ENCODE data around the gene KDM4F.

Gene KDM4F

GRCh38 chr11:95093548-95093947 lies 44.3 kb downstream of the KDM4F start:
- H3K36me3 ChIP-seq (ENCODE audit: low read depth) = no peaks in the 10 kb centered on the region
- no peaks in the 10 kb centered on the region for H3K27me3 ChIP-seq (ENCODE audit: insufficient read depth, poor library complexity, severe bottlenecking)
- ATAC-seq (ENCODE audit: low read depth) (no peak), DNase-seq (ENCODE audit: low spot score) (no peak)
- H3K4me3 ChIP-seq (ENCODE audit: severe bottlenecking) = no peak overlapping the region
- no peaks in the 10 kb centered on the region for H3K9me3 ChIP-seq (ENCODE audit: severe bottlenecking)
- H3K4me1 ChIP-seq (ENCODE audit: insufficient read depth, poor library complexity, severe bottlenecking) = peaks cover 20% of the 10 kb centered on the region
- no peak for TF ChIP-seq CTCF (IDR thresholded peaks at IDR 0.05; ENCODE audit: poor library complexity, severe bottlenecking)
- H3K27ac ChIP-seq (ENCODE audit: poor library complexity, severe bottlenecking) = no peak overlapping the region

- Histone ChIP-seq H3K9me3 (ENCODE audit: severe bottlenecking) (no peaks in the 10 kb centered on the region), H3K27me3 (ENCODE audit: insufficient read depth, poor library complexity, severe bottlenecking) (no peaks in the 10 kb centered on the region), H3K4me1 (ENCODE audit: insufficient read depth, poor library complexity, severe bottlenecking) (peaks cover 20% of the 10 kb centered on the region), H3K27ac (ENCODE audit: poor library complexity, severe bottlenecking) (no peak overlapping the region), H3K36me3 (ENCODE audit: low read depth) (no peaks in the 10 kb centered on the region), H3K4me3 (ENCODE audit: severe bottlenecking) (no peak overlapping the region)
- ATAC-seq (ENCODE audit: low read depth) (no peak), DNase-seq (ENCODE audit: low spot score) (no peak)
- no peak for TF ChIP-seq CTCF (IDR thresholded peaks at IDR 0.05; ENCODE audit: poor library complexity, severe bottlenecking)
These were observed 46.8 kb downstream of the KDM4F start for GRCh38 chr11:95095858-95096587.

GRCh38 chr11:95097209-95097608 lies 48.0 kb downstream of the KDM4F start:
- Histone ChIP-seq H3K27ac (ENCODE audit: poor library complexity, severe bottlenecking) (no peak overlapping the region), H3K27me3 (ENCODE audit: insufficient read depth, poor library complexity, severe bottlenecking) (no peaks in the 10 kb centered on the region), H3K4me3 (ENCODE audit: severe bottlenecking) (no peak overlapping the region), H3K4me1 (ENCODE audit: insufficient read depth, poor library complexity, severe bottlenecking) (peaks cover 20% of the 10 kb centered on the region), H3K9me3 (ENCODE audit: severe bottlenecking) (no peaks in the 10 kb centered on the region), H3K36me3 (ENCODE audit: low read depth) (peaks cover 6% of the 10 kb centered on the region; the same call in 1 of the 2 replicates)
- TF ChIP-seq CTCF (IDR thresholded peaks at IDR 0.05; ENCODE audit: poor library complexity, severe bottlenecking) = no peak
- no peak for ATAC-seq (ENCODE audit: low read depth)
- DNase-seq (ENCODE audit: low spot score) = no peak

- no peak for ATAC-seq (ENCODE audit: low read depth)
These were observed 49.6 kb downstream of the KDM4F start for GRCh38 chr11:95098826-95099225.

More at GRCh38 chr11:95098826-95099225, 49.6 kb downstream of the KDM4F start:
- Histone ChIP-seq H3K9me3 (ENCODE audit: severe bottlenecking) (no peaks in the 10 kb centered on the region), H3K4me1 (ENCODE audit: insufficient read depth, poor library complexity, severe bottlenecking) (peaks cover 12% of the 10 kb centered on the region), H3K27ac (ENCODE audit: poor library complexity, severe bottlenecking) (no peak overlapping the region), H3K27me3 (ENCODE audit: insufficient read depth, poor library complexity, severe bottlenecking) (no peaks in the 10 kb centered on the region), H3K36me3 (ENCODE audit: low read depth) (peaks cover 6% of the 10 kb centered on the region; the same call in 1 of the 2 replicates), H3K4me3 (ENCODE audit: severe bottlenecking) (no peak overlapping the region)
- DNase-seq (ENCODE audit: low spot score) = no peak
- no peak for TF ChIP-seq CTCF (IDR thresholded peaks at IDR 0.05; ENCODE audit: poor library complexity, severe bottlenecking)
